ENCODE measurements around the gene TNFAIP6. TPM values are rescaled to one million over a fixed set of nuclear protein-coding genes. Genes with fewer than 3 reads are reported as not detected.

TNFAIP6 gene
- total and polyA plus RNA-seq, 2 of the 8 experiments (the other 6 are each of a cell fraction or from before 2014, with no cell fraction given) = 1.1 to 2.0 TPM

GRCh38 chr2:151336863-151337371 is 20.5 kb upstream of the TNFAIP6 start (continued):
- TF ChIP-seq USF2 (IDR thresholded peaks at IDR 0.05; ENCODE audit: low read length) (no peak), YY1 (IDR thresholded peaks at IDR 0.05; ENCODE audit: low read depth, low read length) (no peak), PHF8 (conservative IDR thresholded peaks at IDR 0.05; ENCODE audit: low read depth, low read length) (no peak), KDM4A (IDR thresholded peaks at IDR 0.05; ENCODE audit: low read depth, low read length, severe bottlenecking) (no peak), E2F6 (IDR thresholded peaks at IDR 0.05) (no peak), SUZ12 (IDR thresholded peaks at IDR 0.05; ENCODE audit: low read length) (no peak)

Measured in H1 (cell line).